Ovary (tissue), 3 donors: ENCODE results near the gene STARD6.

Experiments used
- CTCF ChIP-seq, 3 donors: fragments of 450-650 bp in 2 of 3; fragments of 200-600 bp in 1 of 3; IDR thresholded peaks; one replicate each; pipeline versions ENCODE4 v1.5.1 to v1.8.0; 2016 to 2022; ENCODE audit warnings: antibody characterized with exemption in 3 of 3, mild to moderate bottlenecking in 1 of 3
- POLR2A ChIP-seq: fragments of 450-650 bp; IDR thresholded peaks from one replicate; pipeline ENCODE4 v1.6.1; 2017; ENCODE audit warnings: antibody characterized with exemption, mild to moderate bottlenecking, moderate library complexity
- donor health status: DM: no; HTN: no; CAD: no.

- TF ChIP-seq CTCF (IDR thresholded peaks at IDR 0.05) (peak in 2 of 3 donors; percentile 32), POLR2A (no peak)
Measured at GRCh38 chr18:54392543-54393023, 34.9 kb upstream of the STARD6 start.
